A204.1 (cell line): ENCODE data around the gene HYOU1.
"Not testable (repeated sequence)": the region's sequence is repeated elsewhere in the genome, so short reads cannot be mapped to it uniquely, and the experiment has no call there.

Source experiments
- FAIRE-seq: peaks from 2 replicates; lab custom pipeline; 2012; peaks lifted over from hg19 to GRCh38; lab: Jason Lieb, UNC

The HYOU1 gene

GRCh38 chr11:119057000-119057769, at the start of gene HYOU1:
TSS of gene HYOU1 (minus strand) at chr11:119057205. CDS start at chr11:119056160, 1,045 bp downstream.
- no peak for FAIRE-seq

GRCh38 chr11:119103793-119104192, 46.8 kb upstream of the HYOU1 start:
- no peak for FAIRE-seq

GRCh38 chr11:119103161-119103664, 46.2 kb upstream of the HYOU1 start:
- not testable (repeated sequence) for FAIRE-seq

GRCh38 chr11:119101759-119102423, 44.9 kb upstream of the HYOU1 start, which contains the start of gene DPAGT1:
TSS of gene DPAGT1 (minus strand) at chr11:119101853. CDS start at chr11:119101655, 198 bp downstream.
- peak; percentile 95 for FAIRE-seq

- FAIRE-seq = no peak
These were observed 44.2 kb upstream of the HYOU1 start for GRCh38 chr11:119100994-119101758.

GRCh38 chr11:119100246-119100970, 43.4 kb upstream of the HYOU1 start:
- FAIRE-seq = peak; percentile 83

- no peak for FAIRE-seq
These were observed 42.7 kb upstream of the HYOU1 start for GRCh38 chr11:119099711-119100110.

- peak; percentile 99 for FAIRE-seq
These were observed 38.3 kb upstream of the HYOU1 start for GRCh38 chr11:119095066-119095880.

- no peak for FAIRE-seq
These were observed 37.7 kb upstream of the HYOU1 start for GRCh38 chr11:119094816-119095065.

GRCh38 chr11:119093942-119094815, 37.2 kb upstream of the HYOU1 start:
- FAIRE-seq = no peak

- FAIRE-seq = no peak
These were observed 36.2 kb upstream of the HYOU1 start for GRCh38 chr11:119092880-119093842.

GRCh38 chr11:119091966-119092879, 35.2 kb upstream of the HYOU1 start:
- no peak for FAIRE-seq

- no peak for FAIRE-seq
These were observed 34.2 kb upstream of the HYOU1 start for GRCh38 chr11:119091178-119091577.

GRCh38 chr11:119089319-119089718, 32.3 kb upstream of the HYOU1 start:
- no peak for FAIRE-seq

GRCh38 chr11:119088406-119088805, 31.4 kb upstream of the HYOU1 start:
- no peak for FAIRE-seq

GRCh38 chr11:119087747-119088241, 30.8 kb upstream of the HYOU1 start:
- FAIRE-seq = no peak

- no peak for FAIRE-seq
These were observed 30.1 kb upstream of the HYOU1 start for GRCh38 chr11:119087123-119087522.

GRCh38 chr11:119085437-119085847, 28.4 kb upstream of the HYOU1 start:
- no peak for FAIRE-seq
